Osteocyte (in vitro differentiated cells): Measurements from ENCODE around the gene EHMT2. TPM values are rescaled to one million over a fixed set of nuclear protein-coding genes. Genes with fewer than 3 reads are reported as not detected.
"Not testable (repeated sequence)": the region's sequence is repeated elsewhere in the genome, so short reads cannot be mapped to it uniquely, and the experiment has no call there.

ENCODE experiments used
- DNase-seq: peaks from one replicate; pipeline ENCODE4 v3.0.0; 2021; ENCODE audit warnings: mixed read lengths; ENCODE audit not compliant: unreplicated experiment; ENCODE audit errors: extremely low spot score
- H3K27ac Mint-ChIP-seq: one replicate; pipeline ENCODE4 v1.8.0; 2021; ENCODE audit warnings: mild to moderate bottlenecking, mixed read lengths; ENCODE audit not compliant: unreplicated experiment
- H3K27me3 Mint-ChIP-seq: one replicate; pipeline ENCODE4 v1.8.0; 2021; ENCODE audit warnings: mixed read lengths; ENCODE audit not compliant: unreplicated experiment
- H3K36me3 Mint-ChIP-seq: one replicate; pipeline ENCODE4 v1.8.0; 2021; ENCODE audit warnings: mixed read lengths; ENCODE audit not compliant: unreplicated experiment
- H3K4me1 Mint-ChIP-seq: one replicate; pipeline ENCODE4 v1.8.0; 2021; ENCODE audit warnings: mixed read lengths; ENCODE audit not compliant: unreplicated experiment
- H3K4me3 Mint-ChIP-seq: one replicate; pipeline ENCODE4 v1.8.0; 2021; ENCODE audit warnings: mild to moderate bottlenecking, moderate library complexity, mixed read lengths; ENCODE audit not compliant: unreplicated experiment
- H3K9me3 Mint-ChIP-seq: one replicate; pipeline ENCODE4 v1.8.0; 2021; ENCODE audit warnings: mixed read lengths; ENCODE audit not compliant: unreplicated experiment
- total RNA-seq: library from RNA; stranded (reverse); gene quantifications from 2 replicates; pipeline ENCODE4 v1.2.1, GENCODE V29; 2021
- TF ChIP-seq, protein P1 (sequence below): fragments of 200-600 bp; sonication (generic); IDR thresholded peaks from 2 replicates; pipeline ENCODE4 v1.5.0; 2021; ENCODE audit warnings: antibody characterized with exemption, mild to moderate bottlenecking, moderate library complexity

Gene EHMT2
- total RNA-seq, 1 donor from 2014 or later, result 62.4 TPM

GRCh38 chr6:31915756-31916155, 18.3 kb upstream of the EHMT2 start:
- no peak overlapping the region for H3K4me3 Mint-ChIP-seq
- no peaks in the 10 kb centered on the region for H3K9me3 Mint-ChIP-seq
- TF ChIP-seq, protein P1, sequence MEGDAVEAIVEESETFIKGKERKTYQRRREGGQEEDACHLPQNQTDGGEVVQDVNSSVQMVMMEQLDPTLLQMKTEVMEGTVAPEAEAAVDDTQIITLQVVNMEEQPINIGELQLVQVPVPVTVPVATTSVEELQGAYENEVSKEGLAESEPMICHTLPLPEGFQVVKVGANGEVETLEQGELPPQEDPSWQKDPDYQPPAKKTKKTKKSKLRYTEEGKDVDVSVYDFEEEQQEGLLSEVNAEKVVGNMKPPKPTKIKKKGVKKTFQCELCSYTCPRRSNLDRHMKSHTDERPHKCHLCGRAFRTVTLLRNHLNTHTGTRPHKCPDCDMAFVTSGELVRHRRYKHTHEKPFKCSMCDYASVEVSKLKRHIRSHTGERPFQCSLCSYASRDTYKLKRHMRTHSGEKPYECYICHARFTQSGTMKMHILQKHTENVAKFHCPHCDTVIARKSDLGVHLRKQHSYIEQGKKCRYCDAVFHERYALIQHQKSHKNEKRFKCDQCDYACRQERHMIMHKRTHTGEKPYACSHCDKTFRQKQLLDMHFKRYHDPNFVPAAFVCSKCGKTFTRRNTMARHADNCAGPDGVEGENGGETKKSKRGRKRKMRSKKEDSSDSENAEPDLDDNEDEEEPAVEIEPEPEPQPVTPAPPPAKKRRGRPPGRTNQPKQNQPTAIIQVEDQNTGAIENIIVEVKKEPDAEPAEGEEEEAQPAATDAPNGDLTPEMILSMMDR, result no peak
- no peak for DNase-seq
- H3K27me3 Mint-ChIP-seq, result no peaks in the 10 kb centered on the region
- no peaks in the 10 kb centered on the region for H3K36me3 Mint-ChIP-seq
- H3K4me1 Mint-ChIP-seq, result peaks cover 7% of the 10 kb centered on the region
- H3K27ac Mint-ChIP-seq, result no peak overlapping the region

DNA sequence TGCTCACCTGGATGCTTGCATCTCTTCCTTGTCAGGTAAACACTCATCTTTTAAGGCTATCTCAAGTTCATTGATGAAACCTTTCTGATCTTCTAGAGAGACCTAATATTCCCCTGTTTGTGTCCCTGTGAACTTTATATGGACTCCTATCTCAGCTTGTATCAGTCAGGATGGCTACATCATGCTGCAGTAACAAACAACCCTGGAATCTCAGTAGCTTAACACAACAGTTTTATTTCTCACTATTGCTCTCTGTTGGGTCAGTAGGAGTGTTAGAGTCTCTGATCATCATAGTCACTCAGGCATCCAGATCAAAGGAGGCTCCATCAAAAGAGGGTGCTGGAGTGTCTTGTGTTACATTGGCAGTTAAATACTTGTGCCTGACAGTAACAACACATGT, 17.9 kb upstream of the EHMT2 start:
- no peak overlapping the region for H3K4me3 Mint-ChIP-seq

DNA sequence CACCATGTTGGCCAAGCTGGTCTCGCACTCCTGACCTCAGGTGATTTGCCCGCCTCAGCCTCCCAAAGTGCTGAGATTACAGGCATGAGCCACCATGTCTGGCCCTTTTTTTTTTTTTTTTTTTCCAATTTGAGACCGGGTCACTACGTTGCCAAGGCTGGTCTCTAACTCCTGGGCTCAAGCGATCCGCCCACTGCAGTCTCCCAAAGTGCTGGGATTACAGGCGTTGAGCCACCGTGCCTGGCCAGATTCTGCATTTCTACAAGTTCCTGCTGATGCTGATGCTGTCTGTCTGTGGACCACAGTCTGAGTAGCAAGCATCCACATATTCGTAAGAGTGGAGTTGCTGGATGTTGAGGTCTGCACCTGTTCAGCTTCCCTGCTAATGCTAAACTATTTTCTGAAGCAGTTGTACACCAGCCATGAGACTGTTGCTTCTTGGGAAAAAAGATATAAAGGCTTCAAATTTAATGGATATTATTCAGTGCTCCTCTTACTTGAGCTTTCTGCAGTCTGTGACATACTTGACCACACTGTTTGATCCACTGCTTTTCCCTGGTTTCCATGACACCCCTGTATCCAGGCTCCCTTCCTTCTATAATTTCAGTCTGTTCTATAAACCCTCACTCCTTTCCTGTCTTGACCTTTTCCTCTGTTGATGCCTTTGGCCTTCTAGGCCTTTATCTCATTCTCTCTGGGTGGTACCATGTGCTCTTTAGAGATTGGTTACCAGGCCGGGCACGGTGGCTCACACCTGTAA, 14.5 kb upstream of the EHMT2 start:
- H3K4me3 Mint-ChIP-seq, result no peak overlapping the region

More for the DNA sequence above, 17.9 kb upstream of the EHMT2 start:
- Mint-ChIP-seq H3K36me3 (no peaks in the 10 kb centered on the region), H3K9me3 (no peaks in the 10 kb centered on the region), H3K4me1 (peaks cover 7% of the 10 kb centered on the region), H3K27ac (no peak overlapping the region), H3K27me3 (no peaks in the 10 kb centered on the region)
- TF ChIP-seq, protein P1, result no peak
- DNase-seq, result no peak

GRCh38 chr6:31909298-31909697, 11.8 kb upstream of the EHMT2 start:
- not testable (repeated sequence) for H3K9me3 Mint-ChIP-seq, DNase-seq, H3K27me3 Mint-ChIP-seq, H3K27ac Mint-ChIP-seq, H3K36me3 Mint-ChIP-seq, H3K4me3 Mint-ChIP-seq
- peaks cover 19% of the 10 kb centered on the region for H3K4me1 Mint-ChIP-seq

More for the DNA sequence above, 14.5 kb upstream of the EHMT2 start:
- Mint-ChIP-seq H3K36me3 (no peaks in the 10 kb centered on the region), H3K27me3 (no peaks in the 10 kb centered on the region), H3K4me1 (peaks cover 19% of the 10 kb centered on the region), H3K27ac (peak overlapping the region; percentile 32), H3K9me3 (no peaks in the 10 kb centered on the region)
- TF ChIP-seq, protein P1, result no peak
- DNase-seq, result no peak

DNA sequence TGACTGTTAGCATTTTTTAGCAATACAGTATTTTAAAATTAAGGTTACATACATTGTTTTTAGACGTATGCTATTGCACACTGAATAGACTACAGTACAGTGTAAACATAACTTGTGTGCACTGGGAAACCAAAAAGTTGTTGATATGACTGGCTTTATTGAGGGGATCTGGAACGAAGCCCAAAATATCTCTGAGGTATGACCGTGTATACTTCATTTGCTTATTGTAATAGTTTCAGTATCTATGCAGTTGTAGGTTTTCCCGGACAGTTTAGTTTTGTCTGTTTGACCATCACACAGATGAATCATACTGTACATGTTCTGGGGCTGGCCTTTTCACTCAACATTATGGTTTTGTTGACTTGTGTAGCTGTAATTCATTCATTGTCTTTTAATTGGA, 11.3 kb upstream of the EHMT2 start:
- H3K27ac Mint-ChIP-seq, result no peak overlapping the region

DNA sequence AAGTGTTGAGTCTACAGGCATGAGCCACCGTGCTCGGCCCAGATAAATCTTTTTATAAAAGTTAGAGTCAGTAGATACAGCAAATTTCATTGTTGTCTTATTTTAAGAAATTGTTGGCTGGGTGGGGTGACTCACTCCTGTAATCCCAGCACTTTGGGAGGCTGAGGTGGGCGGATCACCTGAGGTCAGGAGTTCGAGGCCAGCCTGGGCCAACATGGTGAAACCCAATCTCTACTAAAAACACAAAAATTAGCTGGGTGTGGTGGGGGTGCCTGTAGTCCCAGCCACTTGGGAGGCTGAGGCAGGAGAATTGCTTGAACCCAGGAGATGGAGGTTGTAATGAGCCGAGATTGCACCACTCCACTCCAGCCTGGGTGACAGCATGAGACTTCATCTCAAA, 10.8 kb upstream of the EHMT2 start:
- not testable (repeated sequence) for DNase-seq, H3K4me3 Mint-ChIP-seq, H3K27ac Mint-ChIP-seq, H3K36me3 Mint-ChIP-seq, H3K27me3 Mint-ChIP-seq, H3K9me3 Mint-ChIP-seq
- peaks cover 19% of the 10 kb centered on the region for H3K4me1 Mint-ChIP-seq

More for the DNA sequence above, 11.3 kb upstream of the EHMT2 start:
- peaks cover 19% of the 10 kb centered on the region for H3K4me1 Mint-ChIP-seq
- TF ChIP-seq, protein P1, result no peak
- DNase-seq, result no peak
- H3K27me3 Mint-ChIP-seq, result peaks cover 4% of the 10 kb centered on the region
- no peak overlapping the region for H3K4me3 Mint-ChIP-seq
- peaks cover 1% of the 10 kb centered on the region for H3K36me3 Mint-ChIP-seq
- no peaks in the 10 kb centered on the region for H3K9me3 Mint-ChIP-seq
